Epithelial cell of prostate (primary cell): ENCODE data around the gene PHPT1.
A peak's percentile ranks its signal among the peaks of the same experiment; 100 is the strongest.
"Not testable (repeated sequence)": the region's sequence is repeated elsewhere in the genome, so short reads cannot be mapped to it uniquely, and the experiment has no call there.

Experiments used
- DNase-seq: peaks from one replicate; pipeline ENCODE4 v3.0.0-alpha.2; 2011; ENCODE audit warnings: low read depth, low spot score
- H3K27ac ChIP-seq: fragments of 450-650 bp; 2 replicates; pipeline ENCODE4 v1.5.1; 2017; ENCODE audit warnings: mild to moderate bottlenecking

Gene PHPT1

DNA sequence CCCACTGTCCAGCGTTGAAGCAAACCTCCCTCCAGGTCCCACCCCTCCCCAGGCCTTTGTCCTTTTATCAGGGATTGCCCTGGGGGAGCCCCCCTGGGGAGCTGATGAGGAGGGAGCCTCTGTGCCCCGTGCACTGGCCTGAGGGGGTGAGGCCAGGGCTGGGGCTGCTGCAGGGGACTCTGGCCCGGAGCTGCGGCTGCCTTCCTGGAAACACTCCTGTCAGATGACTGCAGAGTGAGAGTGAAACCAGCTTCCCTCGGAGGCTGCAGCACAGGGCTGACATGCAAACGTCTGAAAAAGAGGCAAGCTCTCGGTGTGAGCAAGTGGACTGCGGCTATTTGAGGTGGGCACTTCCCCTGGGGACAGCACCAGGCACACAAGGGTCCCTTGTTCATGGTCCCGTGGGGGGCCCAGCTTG lies 32.5 kb downstream of the PHPT1 start:
- no peak for DNase-seq
- no peak overlapping the region for H3K27ac ChIP-seq

DNA sequence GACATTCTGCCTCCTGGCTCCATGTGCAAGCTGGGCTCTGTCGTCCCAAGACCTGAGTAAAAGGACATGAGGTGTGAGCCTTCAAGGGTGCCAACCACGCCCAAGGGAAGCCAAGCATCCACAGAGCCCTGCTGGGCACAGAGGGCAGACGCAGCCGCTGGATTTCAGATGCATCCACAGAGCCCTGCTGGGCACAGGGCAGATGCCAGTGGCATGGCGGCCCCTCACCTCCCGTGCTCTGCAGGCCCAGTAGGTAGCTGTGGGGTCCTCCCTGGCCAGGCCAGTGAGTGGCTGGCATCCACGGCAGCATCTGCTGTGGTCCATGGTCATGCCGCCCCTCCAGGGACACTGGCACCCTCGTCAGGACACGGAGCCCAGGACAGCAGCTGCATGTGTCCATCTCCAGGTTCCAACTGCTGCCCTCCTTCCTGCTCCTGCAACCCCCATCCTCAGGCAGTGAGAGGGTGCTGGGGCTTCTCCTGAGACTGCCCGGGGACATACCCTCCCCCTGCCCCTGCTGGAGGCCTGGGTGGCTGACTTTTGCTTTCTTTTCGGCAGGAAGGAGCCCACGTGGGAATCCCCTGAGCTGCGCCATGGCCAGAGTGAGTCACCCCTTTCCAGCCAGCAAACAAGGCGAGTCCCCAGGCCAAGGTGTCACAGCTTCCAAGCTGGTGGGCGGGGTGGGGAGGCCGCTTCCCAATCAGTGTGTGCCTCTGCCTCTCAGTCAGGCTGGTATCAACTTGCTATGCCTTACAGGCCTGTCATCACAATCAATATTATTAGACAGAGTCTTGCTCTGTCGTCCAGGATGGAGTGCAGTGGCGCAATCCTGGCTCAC lies 33.1 kb downstream of the PHPT1 start:
- H3K27ac ChIP-seq, result peak overlapping the region; percentile 20
- peak; percentile 79 for DNase-seq

DNA sequence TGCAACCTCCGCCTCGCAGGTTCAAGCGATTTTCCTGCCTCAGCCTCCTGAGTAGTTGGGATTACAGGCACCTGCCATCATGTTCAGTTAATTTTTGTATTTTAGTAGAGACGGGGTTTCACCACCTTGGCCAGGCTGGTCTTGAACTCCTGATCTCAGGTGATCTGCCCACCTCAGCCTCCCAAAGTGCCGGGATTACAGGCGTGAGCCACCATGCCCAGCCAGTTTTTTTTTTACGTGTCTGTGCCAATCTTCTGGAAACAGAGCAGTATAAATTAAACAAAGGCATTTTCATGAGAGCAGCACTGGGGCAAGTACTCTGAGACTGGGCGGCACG lies 33.7 kb downstream of the PHPT1 start:
- H3K27ac ChIP-seq, result peak overlapping the region; percentile 20

DNA sequence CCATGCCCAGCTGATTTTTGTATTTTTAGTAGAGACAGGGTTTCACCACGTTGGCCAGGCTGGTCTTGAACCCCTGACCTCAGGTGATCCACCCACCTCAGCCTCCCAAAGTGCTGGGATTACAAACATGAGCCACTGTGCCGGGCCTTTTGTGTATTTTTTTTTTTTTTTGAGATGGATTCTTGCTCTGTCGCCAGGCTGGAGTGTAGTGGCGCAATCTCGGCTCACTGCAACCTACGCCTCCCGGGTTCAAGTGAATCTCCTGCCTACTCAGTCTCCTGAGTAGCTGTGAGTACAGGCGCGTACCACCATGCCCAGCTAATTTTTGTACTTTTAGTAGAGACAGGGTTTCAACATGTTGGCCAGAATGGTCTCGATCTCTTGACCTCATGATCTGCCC lies 34.5 kb downstream of the PHPT1 start:
- DNase-seq, H3K27ac ChIP-seq: not testable (repeated sequence)

More for the DNA sequence above, 33.7 kb downstream of the PHPT1 start:
- not testable (repeated sequence) for DNase-seq

DNA sequence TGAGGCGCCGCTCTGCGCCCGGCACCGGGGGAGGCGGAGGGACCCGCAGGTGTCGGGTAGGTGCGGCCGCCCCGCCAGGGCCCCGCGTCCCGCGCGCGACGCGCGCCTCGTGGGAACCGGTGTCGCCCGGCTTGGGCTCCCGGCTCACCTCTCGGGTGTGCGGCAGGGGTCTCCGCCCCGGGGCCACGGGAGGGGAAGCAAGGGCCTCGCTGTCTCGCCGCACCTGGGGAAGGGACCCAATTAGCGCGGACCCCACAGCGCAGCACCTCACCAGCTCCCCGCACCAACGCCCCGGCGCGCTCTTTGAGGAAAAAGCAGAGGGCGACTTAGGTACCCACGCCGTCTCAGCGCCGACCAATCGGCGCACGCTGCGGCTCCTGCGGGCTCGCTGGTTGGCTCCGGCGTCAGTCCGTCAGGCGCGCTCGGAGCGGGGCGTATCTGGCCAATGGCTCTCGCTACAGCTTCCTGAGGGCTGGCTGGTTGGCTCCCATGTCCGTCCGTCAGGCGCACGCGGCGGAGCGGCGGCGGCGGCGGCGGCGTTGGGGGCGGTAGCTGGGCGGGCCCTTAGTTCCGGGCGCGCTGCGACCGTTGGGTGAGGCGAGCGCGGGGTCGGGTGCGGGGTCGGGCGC lies 36.9 kb downstream of the PHPT1 start, which contains the start of gene TRAF2:
Gene TRAF2, plus strand, starts transcription at position 567 of the 629 bp plus-strand sequence. CDS start 12,225 bp downstream, outside the sequence.
- DNase-seq, result peak; percentile 98
- peak within 1 kb of the TSS; percentile 46 for H3K27ac ChIP-seq

DNA sequence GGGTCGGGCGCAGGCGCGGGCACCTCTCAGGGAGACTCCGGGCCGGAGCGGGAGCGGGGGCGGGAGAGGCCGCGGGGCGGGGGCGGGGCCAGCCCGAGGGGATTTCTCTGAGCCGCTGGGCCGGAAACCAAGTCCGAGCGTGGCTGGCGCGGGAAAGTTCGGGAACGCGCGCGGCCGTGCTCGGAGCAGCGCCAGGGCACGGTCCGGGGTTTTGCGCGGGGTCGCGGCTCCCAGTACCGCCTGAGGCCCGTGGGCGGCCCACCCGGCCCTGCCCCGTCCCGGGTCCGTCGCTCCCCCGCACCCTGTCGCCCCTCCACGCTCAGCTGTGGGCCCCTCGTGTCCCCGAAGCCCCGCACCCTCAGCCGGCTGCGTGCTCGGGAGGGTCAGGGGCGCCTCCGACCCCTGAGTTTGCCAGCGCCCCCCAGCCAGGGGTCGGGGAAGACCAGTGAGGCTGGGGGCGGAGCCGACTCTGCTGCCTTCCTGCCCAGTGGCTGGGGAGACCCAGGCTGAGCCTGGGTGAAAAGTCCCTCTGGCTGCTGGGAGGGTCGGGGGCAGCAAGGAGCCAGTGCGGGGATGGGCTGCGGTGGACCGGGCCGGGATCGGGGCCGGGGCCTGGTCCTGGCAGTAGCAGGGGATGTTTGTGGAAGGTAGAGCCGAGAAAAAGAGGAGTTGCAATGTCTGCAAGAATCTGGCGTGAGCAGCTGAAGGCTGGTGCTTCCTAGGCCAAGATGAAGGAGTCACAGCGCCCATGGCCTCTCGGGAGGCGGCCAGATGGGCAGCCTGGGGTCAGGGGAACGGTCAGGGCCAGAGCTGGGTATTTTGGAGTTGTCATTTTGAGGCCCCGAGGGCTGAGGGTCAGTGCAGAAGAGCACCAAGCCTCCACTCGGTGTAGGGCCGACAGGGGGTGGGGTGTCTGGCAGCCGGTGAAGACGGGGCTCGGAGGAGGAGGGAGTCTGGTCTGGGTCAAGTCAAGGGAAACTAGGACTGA lies 37.7 kb downstream of the PHPT1 start:
- peak overlapping the region; percentile 46 for H3K27ac ChIP-seq
- no peak for DNase-seq

DNA sequence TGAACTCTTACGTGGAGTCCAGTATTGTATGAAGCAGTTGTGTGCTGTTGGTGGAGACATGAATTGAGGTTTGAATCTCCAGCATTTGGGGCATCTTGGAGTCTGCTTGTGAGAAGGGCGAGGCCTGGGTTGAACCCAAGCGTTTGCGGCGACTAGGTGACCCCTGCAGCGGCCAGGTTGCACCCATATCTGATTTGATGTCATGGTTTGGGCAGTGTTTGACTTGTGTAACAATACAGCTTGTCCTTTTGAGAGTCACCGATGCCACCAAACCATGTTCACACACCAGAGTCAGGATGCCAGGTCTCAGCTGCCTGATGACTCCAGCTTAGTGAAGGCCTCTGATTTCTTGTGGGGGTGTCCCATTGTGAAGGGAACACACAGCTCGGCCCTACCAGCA lies 39.2 kb downstream of the PHPT1 start:
- no peak for DNase-seq

DNA sequence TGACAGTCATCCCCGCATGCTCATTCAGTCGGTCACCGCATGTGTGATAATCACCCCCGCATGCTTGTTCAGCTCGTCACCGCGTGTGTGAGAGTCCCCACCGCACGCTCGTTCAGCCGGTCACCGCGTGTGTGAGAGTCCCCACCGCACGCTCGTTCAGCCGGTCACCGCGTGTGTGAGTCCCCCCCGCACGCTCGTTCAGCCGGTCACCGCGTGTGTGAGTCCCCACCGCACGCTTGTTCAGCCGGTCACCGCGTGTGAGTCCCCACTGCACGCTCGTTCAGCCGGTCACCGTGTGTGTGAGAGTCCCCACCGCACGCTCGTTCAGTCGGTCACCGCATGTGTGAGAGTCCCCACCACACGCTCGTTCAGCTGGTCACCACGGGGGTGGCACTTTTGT lies 40.6 kb downstream of the PHPT1 start:
- H3K27ac ChIP-seq, result no peak overlapping the region
- DNase-seq, result no peak

More for the DNA sequence above, 39.2 kb downstream of the PHPT1 start:
- H3K27ac ChIP-seq, result no peak overlapping the region

DNA sequence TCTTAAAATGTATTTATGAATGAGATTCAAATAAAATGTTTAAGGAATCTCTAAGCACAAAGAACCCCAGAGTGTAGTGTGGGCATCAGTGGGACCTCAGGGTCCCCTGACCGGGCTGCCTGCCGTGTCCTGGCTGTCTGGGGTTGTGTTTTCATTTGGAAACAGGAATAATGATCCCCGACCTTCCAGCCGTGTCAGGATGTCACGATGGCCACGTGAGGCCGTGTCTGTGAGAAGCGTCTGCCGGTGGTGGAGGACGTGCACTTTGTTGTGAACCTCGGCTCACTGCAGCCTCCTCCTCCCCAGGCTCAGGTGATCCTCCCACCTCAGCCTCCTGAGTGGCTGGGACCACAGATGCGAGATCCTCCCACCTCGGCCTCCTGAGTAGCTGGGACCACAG lies 41.5 kb downstream of the PHPT1 start:
- H3K27ac ChIP-seq, result no peak overlapping the region
- no peak for DNase-seq

DNA sequence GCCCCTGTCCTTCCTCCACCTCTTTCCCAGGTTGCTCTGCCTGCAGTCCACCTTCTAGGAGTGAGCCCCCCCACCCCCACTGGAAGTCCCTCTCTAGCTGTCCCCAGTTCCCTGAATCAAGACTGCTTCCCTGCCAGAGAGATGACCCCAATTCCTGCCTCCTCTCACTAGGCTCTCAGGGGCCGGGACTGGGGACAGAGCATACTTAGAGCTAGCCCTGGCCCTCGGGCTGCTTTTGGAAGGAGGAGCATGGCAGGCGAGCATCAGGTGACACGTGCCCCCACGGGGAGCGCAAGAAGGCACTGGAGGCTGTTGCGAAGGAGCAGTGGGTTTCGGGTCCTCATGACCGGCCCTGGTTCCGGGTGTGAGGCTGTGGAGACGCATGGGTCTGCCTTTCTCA lies 46.8 kb downstream of the PHPT1 start:
- no peak overlapping the region for H3K27ac ChIP-seq
- DNase-seq, result no peak

DNA sequence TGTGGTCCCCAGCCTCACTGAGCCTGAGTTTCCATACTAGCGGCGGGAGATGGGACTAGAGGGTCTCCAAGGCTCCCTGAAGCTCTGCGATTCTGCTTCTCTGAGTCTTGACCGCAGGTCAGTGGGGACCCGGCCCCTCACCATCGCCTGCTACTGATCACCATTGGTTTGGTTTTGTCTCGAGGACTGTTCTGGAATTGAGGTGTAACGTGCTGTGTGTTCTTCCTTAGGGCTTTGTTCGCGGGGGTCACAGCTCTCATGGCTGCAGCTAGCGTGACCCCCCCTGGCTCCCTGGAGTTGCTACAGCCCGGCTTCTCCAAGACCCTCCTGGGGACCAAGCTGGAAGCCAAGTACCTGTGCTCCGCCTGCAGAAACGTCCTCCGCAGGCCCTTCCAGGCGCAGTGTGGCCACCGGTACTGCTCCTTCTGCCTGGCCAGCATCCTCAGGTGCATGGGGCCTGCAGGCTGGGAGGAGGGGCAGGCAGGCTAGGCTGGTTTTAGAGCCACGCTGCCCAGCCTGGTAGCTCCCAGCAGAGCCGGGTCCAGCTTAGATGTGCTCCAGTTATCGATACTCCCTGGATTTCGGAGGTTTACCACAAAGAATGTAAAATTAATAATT lies 49.4 kb downstream of the PHPT1 start:
- DNase-seq, result no peak
- no peak overlapping the region for H3K27ac ChIP-seq

DNA sequence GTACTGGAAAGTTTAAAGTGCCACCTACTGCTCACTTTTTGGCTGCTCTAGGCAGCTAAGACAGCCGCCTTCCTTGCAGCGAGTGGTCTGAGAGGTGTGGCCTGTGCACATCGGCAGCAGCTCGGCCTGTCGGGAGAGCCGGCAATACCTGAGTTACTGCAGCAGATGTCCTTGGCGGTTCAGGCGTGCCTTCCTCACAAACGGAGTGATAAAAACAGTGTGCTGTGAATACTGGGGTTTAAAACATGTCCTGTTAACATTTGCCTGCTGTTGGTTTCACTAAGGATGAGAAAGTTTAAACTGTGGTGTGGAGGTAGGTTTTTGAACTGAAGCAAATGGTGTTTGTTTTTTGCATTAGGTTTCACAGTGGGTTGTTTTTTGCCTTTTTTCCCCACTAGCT lies 50.0 kb downstream of the PHPT1 start:
- DNase-seq, result no peak
- H3K27ac ChIP-seq, result peak overlapping the region; percentile 99

DNA sequence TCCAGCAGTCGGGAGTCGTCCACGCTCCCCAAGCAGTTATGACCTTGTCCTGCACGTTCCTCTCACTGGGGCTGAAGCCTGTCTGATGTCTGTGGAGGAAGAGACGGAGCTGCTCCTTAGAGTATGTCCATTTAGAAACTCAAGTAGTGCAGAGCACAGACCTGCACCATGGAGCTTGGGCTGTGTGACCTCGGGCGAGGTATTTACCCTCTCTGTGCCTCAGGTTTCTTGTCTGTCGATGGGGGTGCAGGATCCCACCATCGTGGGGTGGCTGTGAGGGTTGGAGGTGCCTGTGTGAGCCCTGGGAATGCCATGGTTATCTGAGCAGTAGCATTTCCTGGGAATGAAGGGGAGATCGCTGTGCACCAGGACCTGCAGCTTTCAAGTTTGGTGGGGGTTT lies 51.3 kb downstream of the PHPT1 start:
- peak overlapping the region; percentile 99 for H3K27ac ChIP-seq
- no peak for DNase-seq
